ENCODE data around the gene RABIF. TPM values are rescaled to one million over a fixed set of nuclear protein-coding genes. Genes with fewer than 3 reads are reported as not detected.
"Not testable (repeated sequence)": the region's sequence is repeated elsewhere in the genome, so short reads cannot be mapped to it uniquely, and the experiment has no call there.

Gene RABIF
- total RNA-seq: 10 to 100 TPM; 13.6 TPM

DNA sequence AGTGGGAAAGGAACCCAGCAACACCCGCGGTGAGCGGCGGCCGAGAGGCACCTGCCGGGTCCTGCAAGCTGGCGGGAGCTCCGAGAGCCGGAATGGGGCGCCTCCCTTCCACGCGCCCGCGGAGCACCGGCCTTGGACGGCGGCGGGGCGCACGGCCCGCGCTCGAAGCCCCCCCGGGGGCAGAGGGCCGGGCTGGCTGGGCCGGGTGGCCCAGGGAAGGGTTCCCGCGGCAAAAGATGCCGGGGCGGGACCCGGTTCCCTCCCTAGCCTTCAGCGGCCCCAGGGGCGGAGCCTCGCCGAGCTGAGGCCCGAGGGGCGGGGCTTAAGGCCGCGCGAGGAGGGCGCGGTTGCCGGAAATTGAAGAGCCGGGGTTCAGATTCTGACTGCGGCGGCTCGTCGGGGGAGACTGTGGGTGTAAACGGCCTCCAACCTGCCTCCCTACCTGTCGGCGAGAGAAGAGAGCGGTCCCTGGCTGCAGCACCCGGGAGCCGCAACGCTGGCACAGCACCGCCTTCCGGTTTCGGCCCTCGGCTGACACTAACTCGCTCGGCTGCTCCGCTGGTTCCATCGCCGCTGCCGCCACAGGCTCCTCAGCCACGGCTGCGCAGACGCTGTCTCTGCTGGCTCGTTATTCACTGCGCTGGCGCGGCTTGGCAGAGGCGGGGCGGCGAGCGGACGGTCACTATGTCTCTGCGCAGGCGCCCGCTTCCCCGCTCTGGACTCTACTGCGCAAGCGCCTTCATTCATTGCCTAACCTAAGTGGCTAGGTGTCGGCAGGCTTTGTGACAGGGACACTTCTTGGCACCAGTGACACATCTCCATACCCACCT is at the start of gene RABIF:
Gene RABIF, minus strand, starts transcription at position 619 of the 830 bp plus-strand sequence. Its CDS starts 51 bp downstream, at position 568.
- peak within 1 kb of the TSS; percentile 94 for H3K4me3 Mint-ChIP-seq
- H3K36me3 Mint-ChIP-seq (ENCODE audit: low read depth): peaks cover 31% of the 10 kb centered on the region
- H3K4me1 Mint-ChIP-seq (ENCODE audit: low read depth): peaks cover 19% of the 10 kb centered on the region
- POLR2A ChIA-PET: interaction anchor here (0.6 to 2.3 kb wide), 6 partner anchors 30 to 547 kb away, joined by 3 to 12 read pairs (median 4); partner anchors contain the start of genes CYB5R1, KDM5B, KLHL12 and TMEM183A
- peak within 1 kb of the TSS; percentile 98 for H3K27ac Mint-ChIP-seq
- peak; percentile 97 for DNase-seq
- H3K9me3 Mint-ChIP-seq (ENCODE audit: insufficient read depth): no peaks in the 10 kb centered on the region
- ATAC-seq: peak; percentile 96
- CTCF ChIA-PET: interaction anchor here (1.2 kb wide), 2 partner anchors 79 to 111 kb away, joined by 4 to 6 read pairs; partner anchors contain the start of gene CYB5R1
- no peaks in the 10 kb centered on the region for H3K27me3 Mint-ChIP-seq (ENCODE audit: low read depth)

DNA sequence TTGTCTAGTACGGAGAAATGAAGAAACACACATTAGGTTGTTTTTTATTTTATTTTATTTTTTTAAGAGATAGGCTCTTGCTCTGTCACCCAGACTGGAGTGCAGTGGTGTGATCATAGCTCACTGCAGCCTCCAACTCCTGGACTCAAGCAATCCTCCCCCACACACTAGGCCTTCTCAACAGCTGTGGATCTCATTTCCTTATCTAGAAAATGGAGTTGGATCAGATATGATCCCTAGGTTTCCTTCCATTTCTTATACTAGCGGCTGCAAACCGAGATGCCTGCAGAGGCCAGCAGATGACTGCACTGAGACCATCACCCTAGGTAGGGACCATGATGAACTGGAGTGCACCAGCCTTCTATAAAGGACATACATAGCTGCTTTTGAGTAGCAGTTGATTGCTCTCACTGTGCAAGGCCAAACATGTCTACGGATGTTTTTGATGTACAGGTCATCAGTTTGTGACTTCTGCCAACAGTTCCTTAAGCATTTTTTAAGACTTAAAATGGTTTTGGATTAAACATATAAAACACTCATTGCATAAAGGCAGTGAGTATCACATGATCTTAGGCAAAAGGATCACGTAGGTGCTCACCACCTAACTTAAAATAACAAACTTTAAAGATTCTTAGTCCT is 49.5 kb upstream of the RABIF start:
- DNase-seq: no peak
- no peak overlapping the region for H3K27ac Mint-ChIP-seq
- peaks cover 13% of the 10 kb centered on the region for H3K27me3 Mint-ChIP-seq (ENCODE audit: low read depth)
- POLR2A ChIA-PET: no interaction called here
- CTCF ChIA-PET: interaction anchor here (1.3 kb wide), 1 partner anchor 219 kb away, joined by 3 read pairs; no protein-coding TSS in a partner anchor
- no peaks in the 10 kb centered on the region for H3K4me1 Mint-ChIP-seq (ENCODE audit: low read depth)
- H3K4me3 Mint-ChIP-seq: no peak overlapping the region
- no peaks in the 10 kb centered on the region for H3K9me3 Mint-ChIP-seq (ENCODE audit: insufficient read depth)
- H3K36me3 Mint-ChIP-seq (ENCODE audit: low read depth): peaks cover 23% of the 10 kb centered on the region
- ATAC-seq: no peak

DNA sequence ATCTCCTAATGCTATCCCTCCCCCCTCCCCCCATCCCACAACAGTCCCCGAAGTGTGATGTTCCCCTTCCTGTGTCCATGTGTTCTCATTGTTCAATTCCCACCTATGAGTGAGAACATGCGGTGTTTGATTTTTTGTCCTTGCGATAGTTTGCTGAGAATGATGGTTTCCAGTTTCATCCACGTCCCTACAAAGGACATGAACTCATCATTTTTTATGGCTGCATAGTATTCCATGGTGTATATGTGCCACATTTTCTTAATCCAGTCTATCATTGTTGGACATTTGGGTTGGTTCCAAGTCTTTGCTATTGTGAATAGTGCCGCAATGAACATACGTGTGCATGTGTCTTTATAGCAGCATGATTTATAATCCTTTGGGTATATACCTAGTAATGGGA is 47.5 kb upstream of the RABIF start:
- H3K9me3 Mint-ChIP-seq (ENCODE audit: insufficient read depth); DNase-seq; H3K27ac Mint-ChIP-seq; H3K4me3 Mint-ChIP-seq; H3K4me1 Mint-ChIP-seq (ENCODE audit: low read depth); ATAC-seq; POLR2A ChIA-PET; CTCF ChIA-PET: not testable (repeated sequence)
- peaks cover 11% of the 10 kb centered on the region for H3K36me3 Mint-ChIP-seq (ENCODE audit: low read depth)
- peaks cover 23% of the 10 kb centered on the region for H3K27me3 Mint-ChIP-seq (ENCODE audit: low read depth)

DNA sequence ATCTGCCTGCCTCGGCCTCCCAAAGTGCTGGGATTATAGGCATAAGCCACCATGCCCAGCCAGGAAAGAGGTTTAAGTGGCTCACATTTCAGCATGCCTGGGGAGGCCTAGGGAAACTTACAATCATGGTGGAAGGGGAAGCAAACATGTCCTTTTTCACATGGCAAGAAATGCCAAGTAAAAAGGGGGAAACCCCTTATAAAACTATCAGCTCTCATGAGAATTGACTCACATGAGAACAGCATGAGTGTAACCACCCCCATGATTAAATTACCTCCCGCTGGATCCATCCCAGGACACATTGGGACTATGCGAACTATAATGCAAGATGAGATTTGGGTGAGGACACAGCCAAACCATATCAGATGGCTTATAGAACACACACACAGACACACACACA is 46.9 kb upstream of the RABIF start:
- DNase-seq: no peak
- ATAC-seq: no peak
- no peak overlapping the region for H3K27ac Mint-ChIP-seq
- POLR2A ChIA-PET: no interaction called here
- no peak overlapping the region for H3K4me3 Mint-ChIP-seq
- H3K9me3 Mint-ChIP-seq (ENCODE audit: insufficient read depth): no peaks in the 10 kb centered on the region
- H3K36me3 Mint-ChIP-seq (ENCODE audit: low read depth): peaks cover 7% of the 10 kb centered on the region
- CTCF ChIA-PET: no interaction called here
- H3K27me3 Mint-ChIP-seq (ENCODE audit: low read depth): peaks cover 26% of the 10 kb centered on the region
- H3K4me1 Mint-ChIP-seq (ENCODE audit: low read depth): no peaks in the 10 kb centered on the region

DNA sequence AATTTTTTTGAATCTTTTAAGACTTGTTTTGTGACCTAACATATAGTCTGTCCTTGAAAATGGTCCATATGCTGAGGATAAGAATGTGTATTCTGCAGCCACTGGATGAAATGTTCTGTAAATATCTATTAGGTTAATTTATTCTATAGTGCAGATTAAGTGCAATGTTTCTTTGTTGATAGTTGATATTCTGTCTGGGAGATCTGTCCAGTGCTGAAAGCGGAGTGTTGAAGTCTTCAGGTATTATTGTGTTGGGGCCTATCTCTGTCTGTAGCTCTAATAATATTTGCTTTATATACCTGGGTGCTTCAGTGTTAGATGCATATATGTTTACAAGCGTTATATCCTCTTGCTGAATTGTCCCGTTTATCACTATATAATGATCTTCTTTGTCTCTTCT is 45.8 kb upstream of the RABIF start:
- Mint-ChIP-seq H3K27me3 (ENCODE audit: low read depth) (peaks cover 30% of the 10 kb centered on the region), H3K4me1 (ENCODE audit: low read depth) (no peaks in the 10 kb centered on the region), H3K36me3 (ENCODE audit: low read depth) (peaks cover 4% of the 10 kb centered on the region), H3K4me3 (no peak overlapping the region), H3K27ac (no peak overlapping the region), H3K9me3 (ENCODE audit: insufficient read depth) (no peaks in the 10 kb centered on the region)
- no peak for DNase-seq
- ChIA-PET CTCF (no interaction called here), POLR2A (no interaction called here)
- ATAC-seq: no peak

DNA sequence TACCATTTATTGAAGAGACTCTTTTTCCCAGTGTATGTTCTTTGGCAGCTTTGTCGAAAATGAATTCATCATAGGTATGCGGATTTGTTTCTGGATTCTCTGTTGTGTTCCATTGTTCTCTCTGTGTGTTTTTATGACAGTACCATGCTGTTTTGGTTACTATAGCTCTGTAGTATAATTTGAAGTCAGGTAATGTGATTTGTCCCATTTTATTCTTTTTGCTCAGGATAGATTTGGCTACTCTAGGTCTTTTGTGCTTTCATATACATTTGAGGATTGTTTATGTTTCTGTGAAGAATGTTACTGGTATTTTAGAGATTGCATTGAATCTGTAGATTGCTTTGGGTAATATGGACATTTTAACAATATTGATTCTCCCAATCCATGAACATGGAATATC is 43.5 kb upstream of the RABIF start:
- DNase-seq (no peak), ATAC-seq (no peak)
- POLR2A ChIA-PET: no interaction called here
- Mint-ChIP-seq H3K36me3 (ENCODE audit: low read depth) (no peaks in the 10 kb centered on the region), H3K9me3 (ENCODE audit: insufficient read depth) (no peaks in the 10 kb centered on the region), H3K27me3 (ENCODE audit: low read depth) (peaks cover 30% of the 10 kb centered on the region), H3K4me1 (ENCODE audit: low read depth) (no peaks in the 10 kb centered on the region), H3K4me3 (no peak overlapping the region), H3K27ac (no peak overlapping the region)
- CTCF ChIA-PET: no interaction called here

DNA sequence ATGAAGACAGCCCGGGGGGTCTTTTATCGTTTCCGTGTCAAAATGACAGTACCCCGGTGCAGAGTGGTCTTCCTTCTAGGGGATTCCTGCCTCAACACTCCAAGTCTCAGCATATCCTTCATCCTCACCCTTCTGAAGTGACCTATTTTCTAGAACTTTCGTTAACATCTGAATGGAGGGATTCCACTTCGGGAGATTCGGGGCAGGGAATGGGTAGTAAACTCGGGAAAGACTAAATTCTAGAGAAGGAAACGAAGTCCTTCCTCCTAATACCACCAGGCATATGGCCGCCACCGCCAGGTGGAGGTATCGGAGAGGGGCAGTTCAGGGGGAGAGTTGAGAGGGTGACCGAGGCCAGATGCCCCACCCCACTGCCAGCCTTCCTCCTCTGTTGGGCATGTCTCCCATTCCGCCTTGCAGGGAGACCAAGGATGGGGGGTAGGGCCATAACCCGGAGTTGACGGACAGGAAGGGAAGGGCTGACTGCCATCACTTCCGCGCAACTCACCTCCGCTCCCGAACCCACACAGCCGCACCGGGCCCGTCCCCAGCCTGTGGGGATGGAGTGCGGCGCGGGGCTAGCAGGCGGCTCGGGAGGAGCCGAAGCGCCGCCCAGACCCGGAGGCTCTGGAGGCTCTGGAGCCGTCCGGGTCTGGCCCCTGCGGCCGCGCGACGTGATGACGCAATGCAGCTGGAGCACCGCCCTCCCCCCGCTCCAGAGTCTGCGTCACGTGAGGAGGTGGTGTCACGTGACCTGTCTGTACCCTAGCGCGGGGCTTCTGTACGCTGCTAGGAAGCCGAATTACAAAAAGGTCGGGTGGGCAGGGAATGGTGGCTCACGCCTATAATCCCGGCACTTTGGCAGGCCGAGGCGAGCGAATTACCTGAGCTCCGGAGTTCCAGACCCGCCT is 37.9 kb upstream of the RABIF start, which contains the start of gene KLHL12:
Gene KLHL12, minus strand, starts transcription at position 654 of the 911 bp plus-strand sequence. CDS start 2,072 bp downstream, outside the sequence.
- peak; percentile 96 for DNase-seq
- no peaks in the 10 kb centered on the region for H3K9me3 Mint-ChIP-seq (ENCODE audit: insufficient read depth)
- peak within 1 kb of the TSS; percentile 97 for H3K27ac Mint-ChIP-seq
- CTCF ChIA-PET: interaction anchor here (0.7 to 2.2 kb wide), 7 partner anchors 15 to 82 kb away, joined by 3 to 7 read pairs (median 3); no protein-coding TSS in a partner anchor
- peak within 1 kb of the TSS; percentile 96 for H3K4me3 Mint-ChIP-seq
- peaks cover 7% of the 10 kb centered on the region for H3K27me3 Mint-ChIP-seq (ENCODE audit: low read depth)
- H3K36me3 Mint-ChIP-seq (ENCODE audit: low read depth): peaks cover 8% of the 10 kb centered on the region
- POLR2A ChIA-PET: interaction anchor here (0.7 to 1.2 kb wide), 12 partner anchors 8 to 92 kb away, joined by 3 to 7 read pairs (median 3); partner anchors contain the start of genes RABIF and TMEM183A
- ATAC-seq: peak; percentile 98
- peaks cover 29% of the 10 kb centered on the region for H3K4me1 Mint-ChIP-seq (ENCODE audit: low read depth)

DNA sequence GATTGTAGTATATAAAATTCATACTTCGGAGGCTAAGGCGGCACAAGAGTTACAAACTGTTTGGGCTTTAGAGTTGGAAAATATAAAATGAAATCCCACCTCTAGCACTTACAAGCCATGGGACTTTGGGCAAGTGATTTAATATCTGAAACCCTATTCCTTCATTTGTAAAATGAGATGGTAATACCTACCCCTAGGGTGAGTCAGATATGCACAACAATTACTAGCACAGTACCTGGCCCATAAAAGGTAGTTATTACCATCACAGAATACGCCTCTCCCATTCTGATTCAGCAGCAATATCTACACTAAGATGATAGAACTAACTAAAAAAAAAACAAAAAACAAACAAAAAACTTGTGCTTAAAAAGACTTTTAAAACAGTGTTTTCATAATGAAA is 34.6 kb upstream of the RABIF start:
- Mint-ChIP-seq H3K27me3 (ENCODE audit: low read depth) (no peaks in the 10 kb centered on the region), H3K4me1 (ENCODE audit: low read depth) (peaks cover 29% of the 10 kb centered on the region), H3K9me3 (ENCODE audit: insufficient read depth) (no peaks in the 10 kb centered on the region), H3K4me3 (no peak overlapping the region), H3K36me3 (ENCODE audit: low read depth) (peaks cover 16% of the 10 kb centered on the region), H3K27ac (no peak overlapping the region)
- DNase-seq: no peak
- ChIA-PET CTCF (interaction anchor here (0.6 kb wide), 2 partner anchors 404 to 416 kb away, joined by 3 read pairs; no protein-coding TSS in a partner anchor), POLR2A (no interaction called here)
- ATAC-seq: no peak

DNA sequence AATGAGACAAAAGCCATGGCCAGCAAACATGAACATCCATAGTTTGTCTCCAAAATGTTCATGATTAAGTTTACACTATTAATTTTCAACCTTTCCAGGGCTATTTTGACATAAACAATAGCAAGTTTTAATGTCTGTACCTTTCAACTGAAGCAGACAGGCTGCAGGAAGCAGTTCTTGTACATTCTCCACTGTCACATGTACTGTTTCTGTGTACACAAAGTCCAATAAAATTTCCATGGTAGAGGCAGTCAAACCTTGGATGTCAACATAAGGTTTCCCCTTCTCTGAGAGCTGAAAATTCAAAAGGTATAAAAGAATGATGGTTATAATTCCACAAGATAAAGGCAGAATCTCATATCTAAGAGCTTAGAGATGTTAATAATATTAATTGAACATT is 30.7 kb upstream of the RABIF start:
- Mint-ChIP-seq H3K27me3 (ENCODE audit: low read depth) (no peaks in the 10 kb centered on the region), H3K4me3 (no peak overlapping the region), H3K27ac (no peak overlapping the region), H3K9me3 (ENCODE audit: insufficient read depth) (no peaks in the 10 kb centered on the region), H3K36me3 (ENCODE audit: low read depth) (peaks cover 34% of the 10 kb centered on the region), H3K4me1 (ENCODE audit: low read depth) (peaks cover 11% of the 10 kb centered on the region)
- DNase-seq (no peak), ATAC-seq (no peak)
- CTCF ChIA-PET: interaction anchor here (2.0 kb wide), 1 partner anchor 80 kb away, joined by 7 read pairs; no protein-coding TSS in a partner anchor
- POLR2A ChIA-PET: no interaction called here

DNA sequence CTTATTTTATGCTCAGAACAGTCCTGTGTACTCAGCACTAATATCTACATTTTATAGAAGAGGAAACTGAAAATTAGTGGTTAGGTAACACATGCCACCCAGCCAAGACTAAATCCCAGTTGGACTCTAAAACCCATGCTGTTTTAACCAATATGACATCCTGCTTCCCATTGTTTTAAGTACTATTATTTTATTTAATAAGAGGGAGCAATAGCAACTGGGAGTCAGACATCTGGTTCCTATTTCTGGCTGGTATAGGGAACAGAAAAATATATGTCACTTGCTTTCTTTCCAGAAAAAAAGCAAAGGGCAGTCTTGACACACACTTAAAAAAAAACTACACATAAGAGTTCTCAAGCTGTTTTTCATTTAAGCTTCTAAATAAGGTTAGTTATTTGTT is 26.2 kb upstream of the RABIF start:
- H3K4me3 Mint-ChIP-seq: no peak overlapping the region
- no peaks in the 10 kb centered on the region for H3K9me3 Mint-ChIP-seq (ENCODE audit: insufficient read depth)
- ChIA-PET CTCF (interaction anchor here (0.9 kb wide), 1 partner anchor 75 kb away, joined by 3 read pairs; no protein-coding TSS in a partner anchor), POLR2A (interaction anchor here (0.6 to 0.8 kb wide), 2 partner anchors 30 to 47 kb away, joined by 3 read pairs; no protein-coding TSS in a partner anchor)
- no peak for ATAC-seq
- no peak for DNase-seq
- H3K27me3 Mint-ChIP-seq (ENCODE audit: low read depth): no peaks in the 10 kb centered on the region
- peaks cover 64% of the 10 kb centered on the region for H3K36me3 Mint-ChIP-seq (ENCODE audit: low read depth)
- peaks cover 19% of the 10 kb centered on the region for H3K4me1 Mint-ChIP-seq (ENCODE audit: low read depth)
- no peak overlapping the region for H3K27ac Mint-ChIP-seq

DNA sequence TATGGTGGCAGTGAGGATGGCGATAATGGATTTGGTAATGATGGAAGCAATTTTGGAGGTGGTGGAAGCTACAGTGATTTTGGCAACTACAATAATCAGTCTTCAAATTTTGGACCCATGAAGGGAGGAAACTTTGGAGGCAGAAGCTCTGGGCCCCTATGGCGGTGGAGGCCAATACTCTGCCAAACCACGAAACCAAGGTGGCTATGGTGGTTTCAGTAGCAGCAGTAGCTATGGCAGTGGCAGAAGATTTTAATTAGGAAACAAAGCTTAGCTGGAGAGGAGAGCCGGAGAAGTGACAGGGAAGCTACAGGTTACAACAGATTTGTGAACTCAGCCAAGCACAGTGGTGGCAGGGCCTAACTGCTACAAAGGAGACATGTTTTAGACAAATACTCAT is 23.5 kb upstream of the RABIF start:
- H3K4me1 Mint-ChIP-seq (ENCODE audit: low read depth): peaks cover 19% of the 10 kb centered on the region
- H3K27me3 Mint-ChIP-seq (ENCODE audit: low read depth); H3K4me3 Mint-ChIP-seq; H3K9me3 Mint-ChIP-seq (ENCODE audit: insufficient read depth); POLR2A ChIA-PET; ATAC-seq: not testable (repeated sequence)
- peaks cover 50% of the 10 kb centered on the region for H3K36me3 Mint-ChIP-seq (ENCODE audit: low read depth)
- H3K27ac Mint-ChIP-seq: peak overlapping the region; percentile 32
- CTCF ChIA-PET: interaction anchor here (1.4 to 1.5 kb wide), 2 partner anchors 56 to 87 kb away, joined by 3 to 4 read pairs; no protein-coding TSS in a partner anchor
- DNase-seq: peak; percentile 51

Data from activated CD8-positive, alpha-beta T cell treated with anti-CD3 and anti-CD28 coated beads, Interleukin-2, amount 10 ng/mL, durations not matched to agents 7 days and 5 days (primary cell).